SK-N-SH (cell line): ENCODE data around the gene PBX4. TPM values are rescaled to one million over a fixed set of nuclear protein-coding genes. Genes with fewer than 3 reads are reported as not detected.

Experiments used
- CTCF ChIA-PET: fragments of 300-600, 350-600 bp; formaldehyde crosslinking; extraction: SDS; loops from one replicate; lab custom pipeline; 2021; lab: Yijun Ruan, JAX
- POLR2A ChIA-PET: fragments of 350-600 bp; sonication (Branson Sonifier 250); formaldehyde crosslinking; extraction: SDS; loops from one replicate; lab custom pipeline; 2020; ENCODE audit warnings: antibody characterized with exemption, inconsistent platforms; lab: Yijun Ruan, JAX
- DNase-seq: peaks from one replicate; pipeline ENCODE4 v3.0.0; 2012
- H2AFZ ChIP-seq: fragments of 200-600 bp; sonication (generic); 2 replicates; pipeline ENCODE4 v1.8.1; 2016; ENCODE audit warnings: antibody characterized with exemption, mild to moderate bottlenecking, low read depth
- H3F3A ChIP-seq: fragments of 200-600 bp; sonication (generic); replicated peaks from 2 replicates; pipeline ENCODE3; 2016; ENCODE audit warnings: antibody characterized with exemption, mild to moderate bottlenecking; ENCODE audit not compliant: insufficient read depth
- H3K27ac ChIP-seq, 2 experiments: fragments of 200-500 bp in 1 of 2; fragments of 200-600 bp in 1 of 2; sonication (Bioruptor generic) in 1 of 2; sonication (generic), shearing (Covaris generic) in 1 of 2; 2 replicates each; pipeline versions ENCODE4 v1.5.1 to v1.6.1; 2014 to 2016; ENCODE audit warnings: low read depth in 2 of 2, inconsistent platforms in 1 of 2, low read length in 1 of 2, mild to moderate bottlenecking in 1 of 2, mixed read lengths in 1 of 2
- H3K27me3 ChIP-seq: fragments of 200-600 bp; sonication (generic), shearing (Covaris generic); 2 replicates; pipeline ENCODE4 v1.6.1; 2016; ENCODE audit warnings: mixed run types; ENCODE audit not compliant: insufficient read depth
- H3K36me3 ChIP-seq, 2 experiments: fragments of 200-500 bp in 1 of 2; fragments of 200-600 bp in 1 of 2; sonication (Bioruptor generic) in 1 of 2; sonication (generic) in 1 of 2; replicated peaks in 1 of 2; 2 replicates each; pipeline versions ENCODE3 to v1.5.1; 2014 to 2016; ENCODE audit warnings: low read length in 1 of 2, mild to moderate bottlenecking in 1 of 2; ENCODE audit not compliant: insufficient read depth in 2 of 2, control insufficient read depth in 1 of 2
- H3K4me1 ChIP-seq, 2 experiments: fragments of 200-500 bp in 1 of 2; fragments of 200-600 bp in 1 of 2; sonication (Bioruptor generic) in 1 of 2; sonication (generic), shearing (Covaris generic) in 1 of 2; 2 replicates each; pipeline versions ENCODE4 v1.5.1 to v1.6.1; 2014 to 2016; ENCODE audit warnings: low read depth in 1 of 2, low read length in 1 of 2, mixed run types in 1 of 2; ENCODE audit not compliant: insufficient read depth in 2 of 2, control insufficient read depth in 1 of 2
- H3K4me2 ChIP-seq: fragments of 200-600 bp; sonication (generic), shearing (Covaris generic); 2 replicates; pipeline ENCODE4 v1.6.1; 2017; ENCODE audit warnings: mixed run types
- H3K4me3 ChIP-seq, 2 experiments: fragments of 200-500 bp in 1 of 2; fragments of 200-600 bp in 1 of 2; sonication (Bioruptor generic) in 1 of 2; sonication (generic), shearing (Covaris generic) in 1 of 2; 2 replicates each; pipeline versions ENCODE4 v1.5.1 to v1.8.1; 2014 to 2016; ENCODE audit warnings: low read depth in 2 of 2, inconsistent platforms in 1 of 2, low read length in 1 of 2, mild to moderate bottlenecking in 1 of 2, mixed read lengths in 1 of 2, moderate library complexity in 1 of 2
- H3K79me2 ChIP-seq: fragments of 200-600 bp; sonication (generic); 2 replicates; pipeline ENCODE4 v1.8.1; 2017; ENCODE audit warnings: mild to moderate bottlenecking; ENCODE audit not compliant: insufficient read depth
- H3K9ac ChIP-seq: fragments of 200-600 bp; sonication (generic); 2 replicates; pipeline ENCODE4 v1.6.1; 2017; ENCODE audit warnings: mixed run types
- H3K9me2 ChIP-seq: fragments of 200-600 bp; sonication (generic); 2 replicates; pipeline ENCODE4 v1.6.1; 2017; ENCODE audit warnings: mixed run types
- H3K9me3 ChIP-seq: fragments of 200-600 bp; sonication (generic); 2 replicates; pipeline ENCODE4 v1.6.1; 2017; ENCODE audit warnings: mixed run types, mild to moderate bottlenecking, moderate library complexity
- H4K20me1 ChIP-seq: fragments of 200-600 bp; sonication (generic); 2 replicates; pipeline ENCODE4 v1.6.1; 2017; ENCODE audit warnings: mild to moderate bottlenecking, mixed run types; ENCODE audit not compliant: insufficient read depth
- CTCF ChIP-seq: fragments of 200-600 bp; sonication (generic); IDR thresholded peaks from 2 replicates; pipeline ENCODE4 v1.6.1; 2017; ENCODE audit warnings: antibody characterized with exemption, mild to moderate bottlenecking, moderate library complexity
- ELF1 ChIP-seq: IDR thresholded peaks from 2 replicates; pipeline ENCODE4 v1.4.0; 2012
- EZH2phosphoT487 ChIP-seq: fragments of 200-600 bp; sonication (generic); IDR thresholded peaks from 2 replicates; pipeline ENCODE4 v1.6.1; 2017; ENCODE audit warnings: low read depth, mixed run types, mild to moderate bottlenecking, antibody characterized with exemption, moderate library complexity, borderline replicate concordance
- IRF3 ChIP-seq: fragments of 150-350 bp; IDR thresholded peaks from 2 replicates; pipeline ENCODE4 v1.6.1; 2016; ENCODE audit warnings: mild to moderate bottlenecking, low read depth, low read length
- JUND ChIP-seq: IDR thresholded peaks from 2 replicates; pipeline ENCODE4 v1.4.0; 2012
- MAX ChIP-seq: IDR thresholded peaks from 2 replicates; pipeline ENCODE4 v1.4.0; 2012; ENCODE audit warnings: low read depth
- POLR2AphosphoS5 ChIP-seq: IDR thresholded peaks from 2 replicates; pipeline ENCODE4 v1.6.1; 2012; ENCODE audit warnings: low read depth, low read length
- RCOR1 ChIP-seq: fragments of 150-350 bp; IDR thresholded peaks from 2 replicates; pipeline ENCODE4 v1.6.1; 2017; ENCODE audit warnings: antibody characterized with exemption, low read length
- RXRA ChIP-seq: IDR thresholded peaks from 2 replicates; pipeline ENCODE4 v1.4.0; 2012; ENCODE audit warnings: low read depth, mild to moderate bottlenecking, borderline replicate concordance
- TAF1 ChIP-seq: IDR thresholded peaks from 2 replicates; pipeline ENCODE4 v1.6.1; 2012; ENCODE audit warnings: low read depth, mild to moderate bottlenecking, low read length, moderate library complexity, borderline replicate concordance
- TEAD4 ChIP-seq: IDR thresholded peaks from 2 replicates; pipeline ENCODE4 v1.4.0; 2012; ENCODE audit warnings: mild to moderate bottlenecking, borderline replicate concordance; ENCODE audit not compliant: insufficient read depth
- WGBS: methylation state at CpG from one replicate; pipeline ENCODE4 v1.1.6; 2017; ENCODE audit warnings: low lambda C conversion rate; 5-methylcytosine and 5-hydroxymethylcytosine counted together
- polyA plus RNA-seq, 3 experiments: library from polyadenylated mRNA; depleted of rRNA; stranded (reverse); fragments of >200 nt; gene quantifications; 2 replicates each; pipeline ENCODE4 v1.2.3, GENCODE V29; 2012

Gene PBX4
- polyA plus RNA-seq, 1 of the 3 experiments (the other 2 are of a cell fraction), result 6.4 TPM

- no peak for TF ChIP-seq RXRA
- no peak for TF ChIP-seq POLR2AphosphoS5
- TF ChIP-seq MAX, result no peak
- no peak for TF ChIP-seq IRF3
These were observed 83.8 kb downstream of the PBX4 start (continued) for GRCh38 chr19:19534556-19535265.

- Histone ChIP-seq H3K4me3 (no peak overlapping the region), H3K4me1 (peaks cover 0 to 23% of the 10 kb centered on the region in 2 experiments; a peak in 1 of 4 replicates), H2AFZ (no peak overlapping the region), H3K36me3 (no peaks in the 10 kb centered on the region), H3F3A (peaks cover 14% of the 10 kb centered on the region), H3K27me3 (no peaks in the 10 kb centered on the region), H3K27ac (no peak overlapping the region), H3K79me2 (no peaks in the 10 kb centered on the region), H3K9ac (no peak overlapping the region), H3K9me2 (no peaks in the 10 kb centered on the region), H3K4me2 (no peak overlapping the region), H3K9me3 (no peaks in the 10 kb centered on the region), H4K20me1 (no peaks in the 10 kb centered on the region; the same call in 1 of the 2 replicates)
- TF ChIP-seq EZH2phosphoT487 (no peak), CTCF (no peak), ELF1 (no peak), TAF1 (no peak), JUND (no peak), RCOR1 (no peak), TEAD4 (no peak)
- ChIA-PET POLR2A (no interaction called here), CTCF (interaction anchor here (0.9 to 15.3 kb wide), 3 partner anchors 20 to 425 kb away, joined by 3 to 258 read pairs (median 175); partner anchors contain the start of gene GMIP)
- WGBS, result 93% methylated on average over 6 of the region's 6 CpGs
- DNase-seq, result no peak
These were observed 84.6 kb downstream of the PBX4 start for GRCh38 chr19:19533841-19534240.
